ENCODE results near the gene MCTP1.

DNA sequence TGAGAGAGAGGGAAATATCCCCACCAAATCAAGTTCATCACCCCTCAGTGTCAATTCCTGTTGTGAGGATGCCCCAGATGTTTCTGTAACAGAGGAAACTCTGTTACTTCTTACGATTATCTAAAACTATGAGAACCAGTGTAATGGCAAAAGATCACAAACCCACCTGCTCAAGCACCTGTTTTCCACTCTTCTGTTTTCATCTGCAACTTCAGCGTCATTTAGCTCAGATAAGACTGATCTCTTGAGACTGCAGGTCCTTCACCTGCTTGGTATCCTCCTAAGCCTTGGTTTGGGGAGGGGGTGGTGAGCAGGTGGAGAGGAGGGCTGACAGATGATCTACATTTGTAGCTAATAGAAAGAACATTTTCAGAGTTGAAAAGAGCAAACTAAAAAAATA, 437.2 kb downstream of the MCTP1 start:
- TF ChIP-seq, protein P1, sequence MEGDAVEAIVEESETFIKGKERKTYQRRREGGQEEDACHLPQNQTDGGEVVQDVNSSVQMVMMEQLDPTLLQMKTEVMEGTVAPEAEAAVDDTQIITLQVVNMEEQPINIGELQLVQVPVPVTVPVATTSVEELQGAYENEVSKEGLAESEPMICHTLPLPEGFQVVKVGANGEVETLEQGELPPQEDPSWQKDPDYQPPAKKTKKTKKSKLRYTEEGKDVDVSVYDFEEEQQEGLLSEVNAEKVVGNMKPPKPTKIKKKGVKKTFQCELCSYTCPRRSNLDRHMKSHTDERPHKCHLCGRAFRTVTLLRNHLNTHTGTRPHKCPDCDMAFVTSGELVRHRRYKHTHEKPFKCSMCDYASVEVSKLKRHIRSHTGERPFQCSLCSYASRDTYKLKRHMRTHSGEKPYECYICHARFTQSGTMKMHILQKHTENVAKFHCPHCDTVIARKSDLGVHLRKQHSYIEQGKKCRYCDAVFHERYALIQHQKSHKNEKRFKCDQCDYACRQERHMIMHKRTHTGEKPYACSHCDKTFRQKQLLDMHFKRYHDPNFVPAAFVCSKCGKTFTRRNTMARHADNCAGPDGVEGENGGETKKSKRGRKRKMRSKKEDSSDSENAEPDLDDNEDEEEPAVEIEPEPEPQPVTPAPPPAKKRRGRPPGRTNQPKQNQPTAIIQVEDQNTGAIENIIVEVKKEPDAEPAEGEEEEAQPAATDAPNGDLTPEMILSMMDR (IDR thresholded peaks at IDR 0.05) = no peak
- TF ChIP-seq POLR2A (IDR thresholded peaks at IDR 0.05) = no peak
- no peak for TF ChIP-seq POLR2AphosphoS5 (IDR thresholded peaks at IDR 0.05)

Measured in breast epithelium (tissue), 3 donors.